ENCODE data around the gene ITM2A.

ITM2A gene

DNA sequence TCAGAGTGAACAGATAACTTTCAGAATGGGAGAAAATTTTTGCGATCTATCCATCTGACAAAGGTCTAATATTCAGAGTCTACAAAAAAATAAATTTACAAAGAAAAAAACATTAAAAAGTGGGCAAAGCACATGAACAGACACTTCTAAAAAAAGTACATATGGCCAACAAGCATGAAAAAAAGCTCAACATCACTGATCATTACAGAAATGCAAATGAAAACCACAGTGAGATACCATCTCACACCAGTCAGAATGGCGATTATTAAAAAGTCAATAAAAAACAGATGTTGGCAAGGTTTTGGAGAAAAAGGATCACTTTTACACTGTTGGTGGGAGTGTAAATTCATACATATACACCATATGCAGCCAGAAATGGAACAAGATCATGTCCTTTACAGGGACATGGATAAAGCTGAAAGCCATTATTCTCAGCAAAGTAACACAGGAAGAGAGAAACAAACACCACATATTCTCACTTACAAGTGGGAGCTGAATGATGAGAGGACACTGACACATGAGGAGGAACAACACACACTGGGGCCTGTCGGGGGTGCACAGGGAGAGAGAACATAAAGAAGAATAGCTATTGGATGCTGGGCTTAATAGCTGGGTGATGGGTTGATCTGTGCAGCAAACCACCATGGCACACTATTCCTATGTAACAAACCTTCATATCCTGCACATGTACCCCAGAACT lies 41.6 kb upstream of the ITM2A start:
- TF ChIP-seq, protein P1, sequence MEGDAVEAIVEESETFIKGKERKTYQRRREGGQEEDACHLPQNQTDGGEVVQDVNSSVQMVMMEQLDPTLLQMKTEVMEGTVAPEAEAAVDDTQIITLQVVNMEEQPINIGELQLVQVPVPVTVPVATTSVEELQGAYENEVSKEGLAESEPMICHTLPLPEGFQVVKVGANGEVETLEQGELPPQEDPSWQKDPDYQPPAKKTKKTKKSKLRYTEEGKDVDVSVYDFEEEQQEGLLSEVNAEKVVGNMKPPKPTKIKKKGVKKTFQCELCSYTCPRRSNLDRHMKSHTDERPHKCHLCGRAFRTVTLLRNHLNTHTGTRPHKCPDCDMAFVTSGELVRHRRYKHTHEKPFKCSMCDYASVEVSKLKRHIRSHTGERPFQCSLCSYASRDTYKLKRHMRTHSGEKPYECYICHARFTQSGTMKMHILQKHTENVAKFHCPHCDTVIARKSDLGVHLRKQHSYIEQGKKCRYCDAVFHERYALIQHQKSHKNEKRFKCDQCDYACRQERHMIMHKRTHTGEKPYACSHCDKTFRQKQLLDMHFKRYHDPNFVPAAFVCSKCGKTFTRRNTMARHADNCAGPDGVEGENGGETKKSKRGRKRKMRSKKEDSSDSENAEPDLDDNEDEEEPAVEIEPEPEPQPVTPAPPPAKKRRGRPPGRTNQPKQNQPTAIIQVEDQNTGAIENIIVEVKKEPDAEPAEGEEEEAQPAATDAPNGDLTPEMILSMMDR (conservative IDR thresholded peaks at IDR 0.05; ENCODE audit: control insufficient read depth, insufficient read depth, low read depth, low read length): no peak
- DNase-seq (ENCODE audit: low read depth): no peak
- H3K4me3 ChIP-seq (ENCODE audit: control insufficient read depth, low read depth, low read length): no peak overlapping the region

DNA sequence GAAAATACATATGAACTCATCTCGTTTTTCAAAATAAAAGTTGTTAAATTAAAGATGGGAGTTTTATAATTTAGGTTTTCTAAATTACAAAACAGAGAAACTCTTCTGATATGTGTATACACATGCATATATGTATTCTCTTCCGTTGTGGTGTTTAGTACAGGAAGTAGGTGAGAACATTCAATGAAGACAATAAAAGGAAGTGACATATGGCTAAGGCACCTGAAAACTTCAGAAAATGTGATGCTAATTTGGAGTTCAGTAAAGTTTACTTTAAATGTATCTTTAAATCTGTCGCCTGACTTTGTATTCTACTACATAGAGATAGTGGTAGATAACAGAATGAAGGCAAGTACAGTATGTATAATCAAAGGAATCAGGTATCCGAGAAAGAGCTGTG lies 33.5 kb upstream of the ITM2A start:
- no peak for DNase-seq (ENCODE audit: low read depth)
- H3K4me3 ChIP-seq (ENCODE audit: control insufficient read depth, low read depth, low read length): no peak overlapping the region
- TF ChIP-seq, protein P1 (conservative IDR thresholded peaks at IDR 0.05; ENCODE audit: control insufficient read depth, insufficient read depth, low read depth, low read length): no peak

DNA sequence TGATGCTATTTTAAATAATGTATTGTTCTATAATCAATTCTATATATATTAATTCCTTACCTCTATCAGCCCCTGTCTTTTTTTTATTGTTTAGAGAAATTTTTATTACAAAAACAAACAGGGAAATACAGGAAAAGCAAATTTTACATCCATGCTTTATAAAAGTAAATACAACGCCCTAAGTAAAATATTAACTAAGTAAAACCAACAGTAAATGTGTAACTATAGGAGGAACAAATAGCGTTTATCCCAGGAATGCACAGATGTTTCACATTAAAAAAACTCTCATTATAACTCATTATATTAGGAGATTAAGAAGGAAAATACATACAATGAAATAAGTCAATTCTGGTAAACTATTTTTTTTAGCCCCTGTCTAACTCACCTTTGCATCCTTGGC lies 8.2 kb upstream of the ITM2A start:
- H3K4me3 ChIP-seq (ENCODE audit: control insufficient read depth, low read depth, low read length): no peak overlapping the region
- TF ChIP-seq, protein P1 (conservative IDR thresholded peaks at IDR 0.05; ENCODE audit: control insufficient read depth, insufficient read depth, low read depth, low read length): no peak
- no peak for DNase-seq (ENCODE audit: low read depth)

DNA sequence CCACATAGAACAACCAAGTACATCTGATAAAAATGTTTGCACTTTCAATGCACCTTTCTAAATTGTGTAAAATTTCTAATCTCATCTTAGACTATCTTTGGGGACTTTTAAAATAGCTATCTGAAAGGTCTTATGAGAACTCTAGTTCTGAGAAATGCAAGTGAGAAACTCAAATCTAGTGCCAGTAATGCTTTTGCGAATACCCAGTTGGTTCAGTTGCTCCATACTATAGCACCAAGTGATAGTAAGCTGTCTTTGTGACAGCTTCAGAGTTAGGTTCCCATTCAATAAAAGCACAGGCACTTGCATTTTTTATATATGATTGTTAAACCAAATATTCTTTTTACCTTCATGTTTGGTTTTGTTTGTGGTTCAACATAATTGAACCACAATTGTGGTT lies 4.5 kb upstream of the ITM2A start:
- TF ChIP-seq, protein P1 (conservative IDR thresholded peaks at IDR 0.05; ENCODE audit: control insufficient read depth, insufficient read depth, low read depth, low read length): no peak

DNA sequence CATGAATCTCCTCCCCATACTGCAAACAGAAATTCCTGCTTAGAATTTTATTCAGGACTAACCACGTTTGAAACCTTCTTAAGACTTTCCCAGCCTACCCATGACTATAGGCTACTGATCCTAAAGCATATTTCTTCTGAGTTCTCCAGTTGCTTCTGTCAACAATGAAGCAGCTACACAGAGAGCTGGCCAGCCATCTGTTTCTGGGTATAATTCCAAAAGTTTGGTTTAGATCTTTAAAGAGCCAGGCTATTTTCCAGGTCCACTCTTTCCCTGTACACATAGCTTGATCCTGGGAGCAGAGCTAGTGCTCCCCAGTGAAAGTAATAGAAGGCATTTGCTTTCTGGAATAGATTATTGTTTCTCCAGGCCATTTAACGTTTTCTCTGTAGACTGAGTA lies 4.0 kb upstream of the ITM2A start:
- no peak for DNase-seq (ENCODE audit: low read depth)
- TF ChIP-seq, protein P1 (conservative IDR thresholded peaks at IDR 0.05; ENCODE audit: control insufficient read depth, insufficient read depth, low read depth, low read length): no peak
- no peak overlapping the region for H3K4me3 ChIP-seq (ENCODE audit: control insufficient read depth, low read depth, low read length)

More for the DNA sequence above, 4.5 kb upstream of the ITM2A start:
- no peak overlapping the region for H3K4me3 ChIP-seq (ENCODE audit: control insufficient read depth, low read depth, low read length)
- no peak for DNase-seq (ENCODE audit: low read depth)

DNA sequence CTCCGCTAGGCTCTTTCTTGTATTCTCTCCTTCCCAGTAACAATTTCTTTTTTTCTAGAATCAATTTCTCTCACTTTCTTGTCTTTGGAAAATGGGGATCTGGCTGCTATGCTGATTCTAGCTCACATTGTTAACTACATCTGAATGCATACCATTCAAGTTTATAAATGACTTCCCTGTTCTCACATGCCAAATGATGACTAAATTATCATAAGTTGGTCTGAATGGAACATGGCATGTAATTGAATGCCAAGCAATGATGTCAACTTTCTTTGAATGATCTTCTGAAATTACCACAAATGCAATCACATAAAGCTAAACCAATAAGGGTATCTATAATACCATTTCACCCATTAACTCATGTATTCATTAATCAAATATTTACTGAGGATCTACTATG lies 2.7 kb upstream of the ITM2A start:
- no peak for DNase-seq (ENCODE audit: low read depth)
- no peak overlapping the region for H3K4me3 ChIP-seq (ENCODE audit: control insufficient read depth, low read depth, low read length)
- TF ChIP-seq, protein P1 (conservative IDR thresholded peaks at IDR 0.05; ENCODE audit: control insufficient read depth, insufficient read depth, low read depth, low read length): no peak

DNA sequence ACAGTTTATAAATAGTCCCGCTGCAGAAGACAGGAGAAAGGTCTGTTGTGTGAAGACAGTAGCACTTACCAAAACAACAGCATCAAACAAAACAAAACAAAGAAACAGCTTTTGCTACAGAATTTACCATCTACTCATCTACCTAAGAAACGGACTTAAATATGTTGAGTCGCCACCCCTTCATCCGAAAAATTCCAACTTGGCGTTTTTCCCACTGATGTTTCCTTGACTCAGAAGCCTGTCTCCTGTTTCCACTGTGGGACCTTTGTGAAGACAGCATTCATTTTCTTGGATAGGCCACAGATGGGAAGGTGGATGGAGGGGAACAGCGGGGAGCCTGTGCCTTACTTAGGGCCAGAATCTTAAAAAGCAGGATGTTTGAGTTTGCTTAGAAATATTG lies 1.3 kb upstream of the ITM2A start:
- TF ChIP-seq, protein P1 (conservative IDR thresholded peaks at IDR 0.05; ENCODE audit: control insufficient read depth, insufficient read depth, low read depth, low read length): no peak
- no peak overlapping the region for H3K4me3 ChIP-seq (ENCODE audit: control insufficient read depth, low read depth, low read length)
- peak; percentile 0 for DNase-seq (ENCODE audit: low read depth)
